PC-9 (cell line): ENCODE measurements around the gene LACC1. TPM values are rescaled to one million over a fixed set of nuclear protein-coding genes. Genes with fewer than 3 reads are reported as not detected.

Experiments
- BruUV-seq: library from RNA; stranded (reverse); fragments of 400-500 nt; replicated peaks from 2 replicates; lab custom pipeline; 2021; lab: Mats Ljungman, UMichigan
- CTCF ChIA-PET: fragments of 300-600 bp; sonication (Branson Sonifier 250); formaldehyde crosslinking; loops from one replicate; lab custom pipeline; 2022; ENCODE audit warnings: antibody characterized with exemption; lab: Charles Lee
- POLR2A ChIA-PET: fragments of 300-600 bp; sonication (Branson Sonifier 250); formaldehyde crosslinking; loops from one replicate; lab custom pipeline; 2022; ENCODE audit warnings: antibody characterized with exemption; ENCODE audit not compliant: unreplicated experiment; lab: Charles Lee
- DNase-seq, 2 experiments: peaks; one replicate each; pipeline versions ENCODE4 v3.0.0 to v3.0.0-alpha.2; 2015 to 2022; ENCODE audit warnings: mixed read lengths in 1 of 2
- H2AFZ ChIP-seq: fragments of 200-600 bp; sonication (generic); 2 replicates; pipeline ENCODE4 v1.8.1; 2017; ENCODE audit warnings: antibody characterized with exemption
- H3F3A ChIP-seq: fragments of 200-600 bp; sonication (generic); 2 replicates; pipeline ENCODE4 v1.8.1; 2017; ENCODE audit warnings: antibody characterized with exemption, mild to moderate bottlenecking, low read depth; ENCODE audit not compliant: insufficient read depth
- H3K27ac ChIP-seq: fragments of 200-600 bp; sonication (generic); 2 replicates; pipeline ENCODE4 v1.6.1; 2016; ENCODE audit warnings: mixed run types
- H3K27me3 ChIP-seq: fragments of 200-600 bp; sonication (generic); 2 replicates; pipeline ENCODE4 v1.6.1; 2016; ENCODE audit warnings: low read depth, mixed run types; ENCODE audit not compliant: insufficient read depth
- H3K36me3 ChIP-seq: fragments of 200-600 bp; sonication (generic); 2 replicates; pipeline ENCODE4 v1.6.1; 2016; ENCODE audit warnings: low read depth, mixed run types
- H3K4me1 ChIP-seq: fragments of 200-600 bp; sonication (generic); replicated peaks from 2 replicates; pipeline ENCODE4 v1.6.1; 2016; ENCODE audit warnings: mixed run types; ENCODE audit not compliant: insufficient read depth
- H3K4me2 ChIP-seq: fragments of 200-600 bp; sonication (generic); 2 replicates; pipeline ENCODE4 v1.6.1; 2017; ENCODE audit warnings: mixed run types
- H3K4me3 ChIP-seq: fragments of 200-600 bp; sonication (generic); 2 replicates; pipeline ENCODE4 v1.6.1; 2016; ENCODE audit warnings: mixed run types
- H3K79me2 ChIP-seq: fragments of 200-600 bp; sonication (generic); 2 replicates; pipeline ENCODE4 v1.6.1; 2017; ENCODE audit warnings: low read depth, mixed run types
- H3K9me2 ChIP-seq: fragments of 200-600 bp; sonication (generic); 2 replicates; pipeline ENCODE4 v1.8.1; 2017; ENCODE audit warnings: mild to moderate bottlenecking; ENCODE audit not compliant: insufficient read depth
- H3K9me3 ChIP-seq: fragments of 200-600 bp; sonication (generic); 2 replicates; pipeline ENCODE4 v1.8.1; 2016; ENCODE audit warnings: low read depth; ENCODE audit not compliant: insufficient read depth
- H4K20me1 ChIP-seq: fragments of 200-600 bp; sonication (generic); 2 replicates; pipeline ENCODE4 v1.8.1; 2017; ENCODE audit not compliant: insufficient read depth
- CTCF ChIP-seq: fragments of 200-600 bp; sonication (generic); conservative IDR thresholded peaks from 2 replicates; pipeline ENCODE4 v1.6.1; 2017; ENCODE audit warnings: mixed run types, antibody characterized with exemption, mild to moderate bottlenecking, moderate library complexity
- EZH2 ChIP-seq: fragments of 200-600 bp; sonication (generic); IDR thresholded peaks from 2 replicates; pipeline ENCODE4 v1.8.0; 2017; ENCODE audit warnings: antibody characterized with exemption, low read depth
- intact Hi-C: fragments of 100-400 bp; cut with micrococcal nuclease; formaldehyde crosslinking; loops from one replicate; pipeline ENCODE4 v1.10.0; 2022; ENCODE audit not compliant: unreplicated experiment
- total RNA-seq: library from RNA; stranded (reverse); gene quantifications from 2 replicates; pipeline ENCODE4 v1.2.3, GENCODE V29; 2021

Gene LACC1
- total RNA-seq, 1 experiment from 2014 or later, result 2.4 TPM

DNA sequence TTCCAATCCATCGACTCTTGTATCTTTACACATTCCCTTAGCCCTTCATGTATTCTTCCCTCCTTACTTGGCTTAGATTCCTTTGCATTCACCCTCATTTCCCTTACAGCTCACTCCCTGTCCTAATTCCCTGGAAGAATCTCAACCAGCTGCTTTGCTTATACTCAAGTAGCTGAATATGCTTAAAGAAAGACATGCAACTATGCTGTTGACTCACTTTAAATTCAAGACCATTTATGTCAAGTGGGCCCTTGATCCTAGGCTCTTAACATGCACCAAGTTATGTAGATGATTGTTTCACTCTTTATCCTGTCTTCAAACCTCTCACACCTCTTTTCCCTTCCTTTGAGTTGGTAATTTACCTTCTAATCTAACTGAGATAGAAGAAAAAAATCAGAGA lies 7.5 kb upstream of the LACC1 start:
- H3F3A ChIP-seq, result no peaks in the 10 kb centered on the region
- no peak for TF ChIP-seq CTCF
- no peak for TF ChIP-seq EZH2
- ChIA-PET POLR2A (no interaction called here), CTCF (no interaction called here)
- DNase-seq, result no peak
- peaks cover 6% of the 10 kb centered on the region; the same call in 1 of the 2 replicates for H3K36me3 ChIP-seq
- H3K79me2 ChIP-seq, result 0 out of 2 replicates have a peak, but pooled peaks cover 2% of the 10 kb centered on the region
- H3K9me2 ChIP-seq, result no peaks in the 10 kb centered on the region
- intact Hi-C loops, result loop anchor here (5.0 to 10.0 kb wide), 4 partner anchors 567 to 1207 kb away; no protein-coding TSS in a partner anchor
- 0 out of 2 replicates have a peak, but pooled peaks cover 11% of the 10 kb centered on the region for H3K4me1 ChIP-seq
- no peak overlapping the region for H3K4me2 ChIP-seq
- H4K20me1 ChIP-seq, result no peaks in the 10 kb centered on the region
- no peak overlapping the region for H2AFZ ChIP-seq
- no peaks in the 10 kb centered on the region for H3K9me3 ChIP-seq
- H3K27ac ChIP-seq, result no peak overlapping the region
- H3K4me3 ChIP-seq, result no peak overlapping the region
- BruUV-seq, result no TSS peak
- no peaks in the 10 kb centered on the region for H3K27me3 ChIP-seq

DNA sequence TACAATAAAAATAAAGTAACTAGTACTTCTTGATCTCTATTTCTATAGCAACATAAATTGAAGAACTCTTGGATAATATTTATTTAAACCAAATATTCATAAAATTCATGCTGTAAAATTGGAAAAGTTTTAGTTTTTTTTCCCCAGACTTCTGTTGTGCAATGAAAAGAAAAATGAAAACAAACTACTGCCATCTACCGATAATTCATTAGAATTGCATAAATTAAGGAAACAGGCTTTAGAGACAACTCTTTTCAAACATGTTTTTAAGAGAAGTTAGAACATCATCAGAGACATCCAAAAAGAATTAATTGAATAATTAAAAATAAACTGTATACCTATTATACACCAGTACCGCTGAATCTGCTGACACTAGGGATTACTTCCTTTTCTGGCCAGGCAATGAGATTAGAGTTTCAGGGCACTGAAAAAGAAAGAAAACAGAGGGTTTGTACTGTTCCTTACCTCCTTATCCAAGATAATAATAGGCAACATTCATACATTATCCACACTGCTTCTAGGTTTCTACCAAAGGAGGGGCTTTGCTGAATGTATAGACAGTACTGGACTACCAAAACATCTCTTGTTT lies 5.1 kb upstream of the LACC1 start:
- Histone ChIP-seq H3K9me2 (no peaks in the 10 kb centered on the region), H3K9me3 (no peaks in the 10 kb centered on the region), H3K4me2 (no peak overlapping the region), H4K20me1 (no peaks in the 10 kb centered on the region), H3K27ac (no peak overlapping the region), H2AFZ (no peak overlapping the region), H3K79me2 (peaks cover 19% of the 10 kb centered on the region), H3F3A (no peaks in the 10 kb centered on the region), H3K4me1 (0 out of 2 replicates have a peak, but pooled peaks cover 22% of the 10 kb centered on the region), H3K36me3 (peaks cover 6% of the 10 kb centered on the region; the same call in 1 of the 2 replicates), H3K27me3 (no peaks in the 10 kb centered on the region), H3K4me3 (no peak overlapping the region)
- intact Hi-C loops, result loop anchor here (5.0 to 10.0 kb wide), 5 partner anchors 67 to 1210 kb away; no protein-coding TSS in a partner anchor
- DNase-seq, result no peak
- ChIA-PET POLR2A (no interaction called here), CTCF (no interaction called here)
- no TSS peak for BruUV-seq
- TF ChIP-seq CTCF (peak; percentile 77), EZH2 (no peak)

GRCh38 chr13:43876366-43876765 lies 3.3 kb upstream of the LACC1 start:
- TF ChIP-seq CTCF (no peak), EZH2 (no peak)
- no peak for DNase-seq
- Histone ChIP-seq H3K79me2 (peaks cover 22% of the 10 kb centered on the region), H3K27ac (no peak overlapping the region), H3F3A (no peaks in the 10 kb centered on the region), H3K27me3 (no peaks in the 10 kb centered on the region), H3K4me2 (no peak overlapping the region), H3K4me1 (0 out of 2 replicates have a peak, but pooled peaks cover 27% of the 10 kb centered on the region), H2AFZ (no peak overlapping the region), H3K9me3 (no peaks in the 10 kb centered on the region), H3K36me3 (peaks cover 6% of the 10 kb centered on the region; the same call in 1 of the 2 replicates), H4K20me1 (no peaks in the 10 kb centered on the region), H3K9me2 (no peaks in the 10 kb centered on the region), H3K4me3 (no peak overlapping the region)
- POLR2A ChIA-PET, result no interaction called here
- intact Hi-C loops, result loop anchor here (5.0 to 10.0 kb wide), 4 partner anchors 69 to 1212 kb away; no protein-coding TSS in a partner anchor
- CTCF ChIA-PET, result interaction anchor here (1.4 kb wide), 1 partner anchor 72 kb away, joined by 4 read pairs; no protein-coding TSS in a partner anchor
- no TSS peak for BruUV-seq
